ENCODE results near the gene DKK3. TPM values are rescaled to one million over a fixed set of nuclear protein-coding genes. Genes with fewer than 3 reads are reported as not detected.
A peak's percentile ranks its signal among the peaks of the same experiment; 100 is the strongest.

Gene DKK3
- total and polyA plus RNA-seq, 5 donors from 2014 or later: 0.25 to 4.6 (median 1.8) TPM; not detected in 1

DNA sequence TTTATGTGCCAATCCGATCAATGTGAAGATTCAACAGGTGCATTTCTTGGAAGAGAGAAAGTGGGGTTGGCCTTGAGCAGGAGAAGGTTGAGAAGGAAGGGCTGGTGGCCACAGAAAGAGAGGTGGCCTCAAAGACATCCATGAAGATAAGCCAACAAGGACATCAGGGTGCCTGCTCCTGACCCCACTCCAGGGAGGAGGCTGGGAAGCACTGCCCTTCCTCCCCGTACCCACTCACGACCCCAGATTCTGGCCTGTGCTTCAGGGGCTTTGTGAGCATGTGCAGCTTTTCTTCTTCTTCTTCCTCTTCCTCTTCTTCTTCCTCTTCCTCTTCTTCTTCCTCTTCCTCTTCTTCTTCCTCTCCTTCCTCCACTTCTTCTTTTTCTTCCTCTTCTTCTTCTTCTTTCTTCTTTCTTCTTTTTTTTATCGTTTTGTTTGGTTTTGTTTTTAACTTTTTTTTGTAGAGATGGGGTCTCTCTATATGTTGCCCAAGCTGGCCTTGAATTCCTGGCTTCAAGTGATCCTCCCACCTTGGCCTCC is 30.3 kb downstream of the DKK3 start:
- H3K4me1 ChIP-seq (ENCODE audit: control insufficient read depth, insufficient read depth, low read length, poor library complexity, severe bottlenecking): no peaks in the 10 kb centered on the region
- H3K27me3 Mint-ChIP-seq: no peaks in the 10 kb centered on the region
- no peak overlapping the region for H3K27ac Mint-ChIP-seq
- H3K4me3 ChIP-seq (ENCODE audit: low read depth, low read length): no peak overlapping the region
- H3K27me3 ChIP-seq (ENCODE audit: control insufficient read depth, insufficient read depth, low read length): no peaks in the 10 kb centered on the region
- H3K9me3 ChIP-seq (ENCODE audit: control insufficient read depth in 2 of 2, low read length in 2 of 2): no peaks in the 10 kb centered on the region
- H3K9me3 Mint-ChIP-seq: no peaks in the 10 kb centered on the region
- H3K4me3 Mint-ChIP-seq: no peak overlapping the region
- H3K27ac ChIP-seq (ENCODE audit: insufficient read depth, low read length, poor library complexity, severe bottlenecking): no peak overlapping the region
- DNase-seq (no peak), ATAC-seq (ENCODE audit: low read depth in 2 of 2) (no peak)
- H3K36me3 ChIP-seq (ENCODE audit: control insufficient read depth, insufficient read depth, low read length): no peaks in the 10 kb centered on the region
- H3K36me3 Mint-ChIP-seq: no peaks in the 10 kb centered on the region
- H3K4me1 Mint-ChIP-seq: peaks cover 0 to 7% (median 2%) of the 10 kb centered on the region in 4 donors

GRCh38 chr11:11977206-11977938 is 31.1 kb downstream of the DKK3 start:
- Mint-ChIP-seq H3K4me3 (no peak overlapping the region), H3K27ac (peak overlapping the region in 1 of 3 donors; percentile 93), H3K4me1 (peaks cover 0 to 7% (median 2%) of the 10 kb centered on the region in 4 donors), H3K27me3 (no peaks in the 10 kb centered on the region), H3K9me3 (no peaks in the 10 kb centered on the region), H3K36me3 (no peaks in the 10 kb centered on the region)
- H3K36me3 ChIP-seq (ENCODE audit: control insufficient read depth, insufficient read depth, low read length): no peaks in the 10 kb centered on the region
- no peaks in the 10 kb centered on the region for H3K27me3 ChIP-seq (ENCODE audit: control insufficient read depth, insufficient read depth, low read length)
- ATAC-seq (ENCODE audit: low read depth in 2 of 2) (no peak), DNase-seq (no peak)
- no peak overlapping the region for H3K4me3 ChIP-seq (ENCODE audit: low read depth, low read length)
- H3K9me3 ChIP-seq (ENCODE audit: control insufficient read depth in 2 of 2, low read length in 2 of 2): no peaks in the 10 kb centered on the region
- no peak overlapping the region for H3K27ac ChIP-seq (ENCODE audit: insufficient read depth, low read length, poor library complexity, severe bottlenecking)
- H3K4me1 ChIP-seq (ENCODE audit: control insufficient read depth, insufficient read depth, low read length, poor library complexity, severe bottlenecking): no peaks in the 10 kb centered on the region

DNA sequence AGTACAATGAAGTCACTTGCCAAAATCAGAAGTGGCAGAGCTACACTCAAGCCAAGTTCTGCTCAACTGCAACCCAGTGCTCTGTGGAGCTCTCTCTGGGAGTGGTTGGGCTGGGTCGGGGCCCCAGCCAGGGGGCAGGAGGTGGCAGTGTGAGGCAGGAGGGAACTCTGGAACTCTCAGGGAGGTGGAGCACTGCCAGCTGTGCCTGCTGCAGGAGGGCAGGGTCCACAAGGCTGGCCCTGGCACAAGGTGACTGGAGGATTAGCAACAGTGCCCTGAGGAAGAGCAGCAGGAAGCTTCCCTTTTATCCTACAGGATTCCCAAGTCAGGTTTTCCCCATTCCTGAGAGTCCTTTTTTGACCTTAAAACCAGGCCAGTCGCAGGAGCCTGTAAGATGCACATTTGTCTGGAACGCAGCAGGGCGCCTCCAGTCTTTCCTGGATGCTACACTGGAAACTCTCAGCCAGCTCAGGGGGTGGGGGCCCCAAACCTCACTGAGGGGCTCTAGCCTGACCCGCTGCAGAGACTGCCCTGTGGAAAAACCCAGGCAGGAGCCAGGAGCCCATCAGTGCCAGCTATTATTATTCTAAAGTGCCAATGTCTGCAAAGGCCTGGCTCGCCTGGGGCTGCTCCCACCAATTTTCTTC is 31.8 kb downstream of the DKK3 start:
- Histone ChIP-seq H3K9me3 (ENCODE audit: control insufficient read depth in 2 of 2, low read length in 2 of 2) (no peaks in the 10 kb centered on the region), H3K4me3 (ENCODE audit: low read depth, low read length) (no peak overlapping the region), H3K36me3 (ENCODE audit: control insufficient read depth, insufficient read depth, low read length) (no peaks in the 10 kb centered on the region), H3K27ac (ENCODE audit: insufficient read depth, low read length, poor library complexity, severe bottlenecking) (no peak overlapping the region), H3K27me3 (ENCODE audit: control insufficient read depth, insufficient read depth, low read length) (no peaks in the 10 kb centered on the region), H3K4me1 (ENCODE audit: control insufficient read depth, insufficient read depth, low read length, poor library complexity, severe bottlenecking) (no peaks in the 10 kb centered on the region)
- no peaks in the 10 kb centered on the region for H3K27me3 Mint-ChIP-seq
- no peak overlapping the region for H3K4me3 Mint-ChIP-seq
- peaks cover 0 to 7% (median 2%) of the 10 kb centered on the region in 4 donors for H3K4me1 Mint-ChIP-seq
- H3K36me3 Mint-ChIP-seq: no peaks in the 10 kb centered on the region
- DNase-seq (no peak), ATAC-seq (ENCODE audit: low read depth in 2 of 2) (no peak)
- no peaks in the 10 kb centered on the region for H3K9me3 Mint-ChIP-seq
- no peak overlapping the region for H3K27ac Mint-ChIP-seq

- peaks cover 0 to 7% (median 2%) of the 10 kb centered on the region in 4 donors for H3K4me1 Mint-ChIP-seq
- Histone ChIP-seq H3K27ac (ENCODE audit: insufficient read depth, low read length, poor library complexity, severe bottlenecking) (no peak overlapping the region), H3K9me3 (ENCODE audit: control insufficient read depth in 2 of 2, low read length in 2 of 2) (no peaks in the 10 kb centered on the region), H3K27me3 (ENCODE audit: control insufficient read depth, insufficient read depth, low read length) (no peaks in the 10 kb centered on the region), H3K36me3 (ENCODE audit: control insufficient read depth, insufficient read depth, low read length) (no peaks in the 10 kb centered on the region), H3K4me1 (ENCODE audit: control insufficient read depth, insufficient read depth, low read length, poor library complexity, severe bottlenecking) (no peaks in the 10 kb centered on the region), H3K4me3 (ENCODE audit: low read depth, low read length) (no peak overlapping the region)
- no peaks in the 10 kb centered on the region for H3K9me3 Mint-ChIP-seq
- no peak overlapping the region for H3K27ac Mint-ChIP-seq
- ATAC-seq (ENCODE audit: low read depth in 2 of 2): no peak
- peaks cover 6% of the 10 kb centered on the region for H3K27me3 Mint-ChIP-seq
- H3K4me3 Mint-ChIP-seq: no peak overlapping the region
- DNase-seq: no peak
- no peaks in the 10 kb centered on the region for H3K36me3 Mint-ChIP-seq
Observed at GRCh38 chr11:11975201-11976092, 33.0 kb downstream of the DKK3 start.

DNA sequence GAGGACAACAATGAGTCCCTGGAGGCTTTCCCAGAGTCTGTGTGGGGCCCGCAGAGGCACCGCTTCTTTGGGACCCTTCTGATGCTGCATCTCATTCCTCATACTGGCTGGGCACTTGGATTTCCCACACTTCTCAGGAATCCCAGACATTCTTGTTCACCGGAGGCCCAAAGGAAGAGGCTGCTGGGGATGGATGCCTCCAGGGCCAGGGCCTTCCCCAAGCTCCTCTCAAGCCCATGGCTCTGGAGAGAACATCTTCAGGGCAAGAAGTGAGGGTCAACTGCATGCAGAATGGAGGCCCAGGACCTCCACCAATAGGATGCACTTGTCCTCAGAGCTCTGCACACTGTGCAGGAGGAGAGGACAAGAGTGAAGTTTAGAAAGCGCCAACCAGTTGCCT is 34.6 kb downstream of the DKK3 start:
- Histone ChIP-seq H3K4me1 (ENCODE audit: control insufficient read depth, insufficient read depth, low read length, poor library complexity, severe bottlenecking) (no peaks in the 10 kb centered on the region), H3K27me3 (ENCODE audit: control insufficient read depth, insufficient read depth, low read length) (no peaks in the 10 kb centered on the region), H3K4me3 (ENCODE audit: low read depth, low read length) (no peak overlapping the region), H3K27ac (ENCODE audit: insufficient read depth, low read length, poor library complexity, severe bottlenecking) (no peak overlapping the region), H3K9me3 (ENCODE audit: control insufficient read depth in 2 of 2, low read length in 2 of 2) (no peaks in the 10 kb centered on the region), H3K36me3 (ENCODE audit: control insufficient read depth, insufficient read depth, low read length) (no peaks in the 10 kb centered on the region)
- Mint-ChIP-seq H3K4me3 (no peak overlapping the region), H3K27me3 (peaks cover 6% of the 10 kb centered on the region), H3K9me3 (no peaks in the 10 kb centered on the region), H3K4me1 (peaks cover 0 to 7% (median 2%) of the 10 kb centered on the region in 4 donors), H3K36me3 (no peaks in the 10 kb centered on the region), H3K27ac (no peak overlapping the region)
- DNase-seq: no peak
- ATAC-seq (ENCODE audit: low read depth in 2 of 2): no peak

GRCh38 chr11:11973361-11973800 is 35.0 kb downstream of the DKK3 start:
- peaks cover 0 to 7% (median 2%) of the 10 kb centered on the region in 4 donors for H3K4me1 Mint-ChIP-seq
- H3K27ac ChIP-seq (ENCODE audit: insufficient read depth, low read length, poor library complexity, severe bottlenecking): no peak overlapping the region
- peaks cover 6% of the 10 kb centered on the region for H3K27me3 Mint-ChIP-seq
- no peaks in the 10 kb centered on the region for H3K9me3 Mint-ChIP-seq
- DNase-seq (no peak), ATAC-seq (ENCODE audit: low read depth in 2 of 2) (no peak)
- H3K4me3 ChIP-seq (ENCODE audit: low read depth, low read length): no peak overlapping the region
- H3K27me3 ChIP-seq (ENCODE audit: control insufficient read depth, insufficient read depth, low read length): no peaks in the 10 kb centered on the region
- no peaks in the 10 kb centered on the region for H3K36me3 ChIP-seq (ENCODE audit: control insufficient read depth, insufficient read depth, low read length)
- H3K27ac Mint-ChIP-seq: peak overlapping the region in 1 of 3 donors; percentile 82
- no peaks in the 10 kb centered on the region for H3K4me1 ChIP-seq (ENCODE audit: control insufficient read depth, insufficient read depth, low read length, poor library complexity, severe bottlenecking)
- no peaks in the 10 kb centered on the region for H3K9me3 ChIP-seq (ENCODE audit: control insufficient read depth in 2 of 2, low read length in 2 of 2)
- no peak overlapping the region for H3K4me3 Mint-ChIP-seq
- no peaks in the 10 kb centered on the region for H3K36me3 Mint-ChIP-seq

- Histone ChIP-seq H3K27me3 (ENCODE audit: control insufficient read depth, insufficient read depth, low read length) (no peaks in the 10 kb centered on the region), H3K4me3 (ENCODE audit: low read depth, low read length) (no peak overlapping the region), H3K36me3 (ENCODE audit: control insufficient read depth, insufficient read depth, low read length) (no peaks in the 10 kb centered on the region), H3K27ac (ENCODE audit: insufficient read depth, low read length, poor library complexity, severe bottlenecking) (no peak overlapping the region), H3K4me1 (ENCODE audit: control insufficient read depth, insufficient read depth, low read length, poor library complexity, severe bottlenecking) (no peaks in the 10 kb centered on the region), H3K9me3 (ENCODE audit: control insufficient read depth in 2 of 2, low read length in 2 of 2) (no peaks in the 10 kb centered on the region)
- no peak for ATAC-seq (ENCODE audit: low read depth in 2 of 2)
- H3K27ac Mint-ChIP-seq: peak overlapping the region in 1 of 3 donors; percentile 14
- H3K27me3 Mint-ChIP-seq: peaks cover 6% of the 10 kb centered on the region
- no peak overlapping the region for H3K4me3 Mint-ChIP-seq
- H3K36me3 Mint-ChIP-seq: no peaks in the 10 kb centered on the region
- peaks cover 0 to 7% (median under 1%) of the 10 kb centered on the region in 4 donors for H3K4me1 Mint-ChIP-seq
- DNase-seq: no peak
- no peaks in the 10 kb centered on the region for H3K9me3 Mint-ChIP-seq
Observed at GRCh38 chr11:11972730-11973341, 35.6 kb downstream of the DKK3 start.
